Progenitor cell of endocrine pancreas (in vitro differentiated cells): ENCODE data around the gene GNAZ. TPM values are rescaled to one million over a fixed set of nuclear protein-coding genes. Genes with fewer than 3 reads are reported as not detected.

Source experiments
- DNase-seq: peaks from one replicate; pipeline ENCODE4 v3.0.0; 2021; ENCODE audit warnings: low spot score; ENCODE audit not compliant: unreplicated experiment
- H3K27ac Mint-ChIP-seq: 2 replicates; pipeline ENCODE4 v1.8.0; 2021; ENCODE audit warnings: mild to moderate bottlenecking, moderate library complexity, mixed read lengths
- H3K27me3 Mint-ChIP-seq: 2 replicates; pipeline ENCODE4 v1.8.0; 2021; ENCODE audit warnings: mixed read lengths
- H3K36me3 Mint-ChIP-seq: 2 replicates; pipeline ENCODE4 v1.8.0; 2022; ENCODE audit warnings: mixed read lengths; ENCODE audit not compliant: insufficient read depth
- H3K4me1 Mint-ChIP-seq: 2 replicates; pipeline ENCODE4 v1.8.0; 2021; ENCODE audit warnings: low read depth, mixed read lengths
- H3K4me3 Mint-ChIP-seq: 2 replicates; pipeline ENCODE4 v1.8.0; 2021; ENCODE audit warnings: low read depth, mild to moderate bottlenecking, moderate library complexity, mixed read lengths
- H3K9me3 Mint-ChIP-seq: 2 replicates; pipeline ENCODE4 v1.8.0; 2021; ENCODE audit warnings: low read depth, mixed read lengths
- CTCF ChIP-seq: fragments of 200-600 bp; sonication (generic); IDR thresholded peaks from one replicate; pipeline ENCODE4 v1.5.0; 2021; ENCODE audit warnings: antibody characterized with exemption, mild to moderate bottlenecking; ENCODE audit not compliant: unreplicated experiment
- total RNA-seq: library from RNA; stranded (reverse); gene quantifications from 2 replicates; pipeline ENCODE4 v1.2.1, GENCODE V29; 2021

Gene GNAZ
- total RNA-seq, 1 donor from 2014 or later = 19.2 TPM

GRCh38 chr22:23086263-23086662 lies 15.9 kb downstream of the GNAZ start:
- Mint-ChIP-seq H3K36me3 (no peaks in the 10 kb centered on the region), H3K9me3 (no peaks in the 10 kb centered on the region), H3K4me1 (peaks cover 6% of the 10 kb centered on the region), H3K27me3 (no peaks in the 10 kb centered on the region), H3K27ac (no peak overlapping the region), H3K4me3 (no peak overlapping the region)
- TF ChIP-seq CTCF = no peak
- DNase-seq = no peak

- DNase-seq = no peak
- Mint-ChIP-seq H3K9me3 (no peaks in the 10 kb centered on the region), H3K36me3 (no peaks in the 10 kb centered on the region), H3K27ac (no peak overlapping the region), H3K4me3 (no peak overlapping the region), H3K27me3 (no peaks in the 10 kb centered on the region), H3K4me1 (peaks cover 6% of the 10 kb centered on the region)
- TF ChIP-seq CTCF = no peak
Measured at GRCh38 chr22:23086787-23087186, 16.5 kb downstream of the GNAZ start.

- no peak for DNase-seq
- H3K27ac Mint-ChIP-seq = no peak overlapping the region
- no peaks in the 10 kb centered on the region for H3K36me3 Mint-ChIP-seq
- H3K27me3 Mint-ChIP-seq = no peaks in the 10 kb centered on the region
- H3K4me1 Mint-ChIP-seq = peaks cover 6% of the 10 kb centered on the region
- no peak for TF ChIP-seq CTCF
- H3K9me3 Mint-ChIP-seq = no peaks in the 10 kb centered on the region
- H3K4me3 Mint-ChIP-seq = no peak overlapping the region
Measured at GRCh38 chr22:23088199-23088604, 17.9 kb downstream of the GNAZ start.

GRCh38 chr22:23089010-23089409 lies 18.7 kb downstream of the GNAZ start:
- Mint-ChIP-seq H3K9me3 (no peaks in the 10 kb centered on the region), H3K4me3 (no peak overlapping the region), H3K27me3 (no peaks in the 10 kb centered on the region), H3K36me3 (no peaks in the 10 kb centered on the region), H3K4me1 (peaks cover 6% of the 10 kb centered on the region), H3K27ac (no peak overlapping the region)
- no peak for DNase-seq
- TF ChIP-seq CTCF = no peak

- Mint-ChIP-seq H3K4me3 (no peak overlapping the region), H3K27me3 (no peaks in the 10 kb centered on the region), H3K9me3 (no peaks in the 10 kb centered on the region), H3K4me1 (peaks cover 6% of the 10 kb centered on the region), H3K27ac (no peak overlapping the region), H3K36me3 (no peaks in the 10 kb centered on the region)
- TF ChIP-seq CTCF = no peak
- no peak for DNase-seq
Measured at GRCh38 chr22:23089633-23090456, 19.5 kb downstream of the GNAZ start.
